Endodermal cell (in vitro differentiated cells): Measurements from ENCODE around the gene CHGA. TPM values are rescaled to one million over a fixed set of nuclear protein-coding genes. Genes with fewer than 3 reads are reported as not detected.

Experiments
- DNase-seq: peaks from one replicate; pipeline ENCODE4 v3.0.0-alpha.2; 2017
- H3K27ac ChIP-seq: 2 replicates; pipeline ENCODE4 v1.5.1; 2013; ENCODE audit warnings: mild to moderate bottlenecking, low read depth, low read length, moderate library complexity
- H3K27me3 ChIP-seq: 2 replicates; pipeline ENCODE4 v1.6.1; 2013; ENCODE audit warnings: mild to moderate bottlenecking, low read length, moderate library complexity; ENCODE audit not compliant: insufficient read depth, control insufficient read depth, poor library complexity, severe bottlenecking
- H3K36me3 ChIP-seq: 2 replicates; pipeline ENCODE4 v1.7.0; 2013; ENCODE audit warnings: mild to moderate bottlenecking, low read length, moderate library complexity; ENCODE audit not compliant: control insufficient read depth, insufficient read depth
- H3K4me1 ChIP-seq: one replicate; pipeline ENCODE4 v1.7.0; 2013; ENCODE audit warnings: low read length; ENCODE audit not compliant: control insufficient read depth, insufficient read depth
- H3K4me3 ChIP-seq: 2 replicates; pipeline ENCODE4 v1.5.1; 2013; ENCODE audit warnings: mild to moderate bottlenecking, low read length, moderate library complexity
- H3K9ac ChIP-seq: 2 replicates; pipeline ENCODE4 v1.6.1; 2013; ENCODE audit warnings: mild to moderate bottlenecking, low read length, moderate library complexity; ENCODE audit not compliant: poor library complexity, severe bottlenecking; ENCODE audit errors: extremely low read depth
- H3K9me3 ChIP-seq: 2 replicates; pipeline ENCODE4 v1.6.1; 2013; ENCODE audit warnings: mild to moderate bottlenecking, low read length, moderate library complexity; ENCODE audit not compliant: control insufficient read depth
- H3K27ac Mint-ChIP-seq: 2 replicates; pipeline ENCODE4 v1.8.0; 2020; ENCODE audit warnings: mixed read lengths
- H3K27me3 Mint-ChIP-seq: 2 replicates; pipeline ENCODE4 v1.8.0; 2021; ENCODE audit warnings: mild to moderate bottlenecking, mixed read lengths; ENCODE audit not compliant: insufficient read depth
- H3K36me3 Mint-ChIP-seq: 2 replicates; pipeline ENCODE4 v1.8.0; 2020; ENCODE audit warnings: low read depth, mixed read lengths
- H3K4me1 Mint-ChIP-seq: 2 replicates; pipeline ENCODE4 v1.8.0; 2020; ENCODE audit warnings: mixed read lengths
- H3K4me3 Mint-ChIP-seq: 2 replicates; pipeline ENCODE4 v1.8.0; 2020; ENCODE audit warnings: mild to moderate bottlenecking, moderate library complexity, mixed read lengths
- H3K9me3 Mint-ChIP-seq: 2 replicates; pipeline ENCODE4 v1.8.0; 2020; ENCODE audit warnings: mild to moderate bottlenecking, mixed read lengths
- WGBS, 2 experiments: methylation state at CpG; one replicate each; pipeline versions ENCODE4 v1.1.5 to v1.1.7; 2013; ENCODE audit warnings: missing lambda C conversion rate in 2 of 2, mixed read lengths in 1 of 2; ENCODE audit not compliant: insufficient coverage in 1 of 2, insufficient read length in 1 of 2; 5-methylcytosine and 5-hydroxymethylcytosine counted together
- total RNA-seq, 2 donors: library from RNA; stranded (reverse); fragmentation: NEBNext Ultra II Directional in 1 of 2; extraction: Animal tissue kit (Norgen Biotek cat#: 25700) in 1 of 2; gene quantifications; 2 replicates in 1 of 2; 3 replicates in 1 of 2; pipeline ENCODE4 v1.2.1, GENCODE V29; 2021
- TF ChIP-seq, protein P1 (sequence below): fragments of 200-600 bp; sonication (generic); conservative IDR thresholded peaks from 2 replicates; pipeline ENCODE4 v1.5.0; 2021; ENCODE audit warnings: antibody characterized with exemption, mild to moderate bottlenecking

CHGA gene
- total RNA-seq, 2 donors from 2014 or later: 4.6 TPM

DNA sequence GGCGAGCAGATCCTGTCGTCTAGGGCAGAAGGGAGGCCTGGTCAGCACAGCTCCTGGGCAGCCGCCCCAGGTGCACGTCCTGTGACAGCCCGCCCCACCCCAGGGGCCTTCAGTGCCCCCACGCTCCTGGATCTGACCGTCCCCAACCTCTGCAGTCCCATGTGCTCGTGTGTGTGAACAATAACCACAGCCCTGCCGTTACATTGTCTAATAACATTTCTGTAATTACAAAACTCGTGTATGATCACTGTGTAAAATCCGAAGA is 39.8 kb downstream of the CHGA start:
- H3K4me1 Mint-ChIP-seq: peaks cover 13% of the 10 kb centered on the region
- H3K27me3 Mint-ChIP-seq: no peaks in the 10 kb centered on the region
- no peaks in the 10 kb centered on the region for H3K4me1 ChIP-seq
- peaks cover 9% of the 10 kb centered on the region for H3K9me3 ChIP-seq
- no peaks in the 10 kb centered on the region for H3K27me3 ChIP-seq
- peaks cover 14% of the 10 kb centered on the region for H3K9me3 Mint-ChIP-seq
- DNase-seq: no peak
- no peaks in the 10 kb centered on the region for H3K36me3 ChIP-seq
- H3K4me3 ChIP-seq: no peak overlapping the region
- 94 to 99% methylated on average over 8 to 11 of the region's 11 CpGs for WGBS, 2 experiments
- TF ChIP-seq, protein P1, sequence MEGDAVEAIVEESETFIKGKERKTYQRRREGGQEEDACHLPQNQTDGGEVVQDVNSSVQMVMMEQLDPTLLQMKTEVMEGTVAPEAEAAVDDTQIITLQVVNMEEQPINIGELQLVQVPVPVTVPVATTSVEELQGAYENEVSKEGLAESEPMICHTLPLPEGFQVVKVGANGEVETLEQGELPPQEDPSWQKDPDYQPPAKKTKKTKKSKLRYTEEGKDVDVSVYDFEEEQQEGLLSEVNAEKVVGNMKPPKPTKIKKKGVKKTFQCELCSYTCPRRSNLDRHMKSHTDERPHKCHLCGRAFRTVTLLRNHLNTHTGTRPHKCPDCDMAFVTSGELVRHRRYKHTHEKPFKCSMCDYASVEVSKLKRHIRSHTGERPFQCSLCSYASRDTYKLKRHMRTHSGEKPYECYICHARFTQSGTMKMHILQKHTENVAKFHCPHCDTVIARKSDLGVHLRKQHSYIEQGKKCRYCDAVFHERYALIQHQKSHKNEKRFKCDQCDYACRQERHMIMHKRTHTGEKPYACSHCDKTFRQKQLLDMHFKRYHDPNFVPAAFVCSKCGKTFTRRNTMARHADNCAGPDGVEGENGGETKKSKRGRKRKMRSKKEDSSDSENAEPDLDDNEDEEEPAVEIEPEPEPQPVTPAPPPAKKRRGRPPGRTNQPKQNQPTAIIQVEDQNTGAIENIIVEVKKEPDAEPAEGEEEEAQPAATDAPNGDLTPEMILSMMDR: no peak
- no peak overlapping the region for H3K4me3 Mint-ChIP-seq
- no peak overlapping the region for H3K27ac Mint-ChIP-seq
- no peak overlapping the region for H3K27ac ChIP-seq
- H3K9ac ChIP-seq: no peak overlapping the region
- peaks cover 9% of the 10 kb centered on the region for H3K36me3 Mint-ChIP-seq

DNA sequence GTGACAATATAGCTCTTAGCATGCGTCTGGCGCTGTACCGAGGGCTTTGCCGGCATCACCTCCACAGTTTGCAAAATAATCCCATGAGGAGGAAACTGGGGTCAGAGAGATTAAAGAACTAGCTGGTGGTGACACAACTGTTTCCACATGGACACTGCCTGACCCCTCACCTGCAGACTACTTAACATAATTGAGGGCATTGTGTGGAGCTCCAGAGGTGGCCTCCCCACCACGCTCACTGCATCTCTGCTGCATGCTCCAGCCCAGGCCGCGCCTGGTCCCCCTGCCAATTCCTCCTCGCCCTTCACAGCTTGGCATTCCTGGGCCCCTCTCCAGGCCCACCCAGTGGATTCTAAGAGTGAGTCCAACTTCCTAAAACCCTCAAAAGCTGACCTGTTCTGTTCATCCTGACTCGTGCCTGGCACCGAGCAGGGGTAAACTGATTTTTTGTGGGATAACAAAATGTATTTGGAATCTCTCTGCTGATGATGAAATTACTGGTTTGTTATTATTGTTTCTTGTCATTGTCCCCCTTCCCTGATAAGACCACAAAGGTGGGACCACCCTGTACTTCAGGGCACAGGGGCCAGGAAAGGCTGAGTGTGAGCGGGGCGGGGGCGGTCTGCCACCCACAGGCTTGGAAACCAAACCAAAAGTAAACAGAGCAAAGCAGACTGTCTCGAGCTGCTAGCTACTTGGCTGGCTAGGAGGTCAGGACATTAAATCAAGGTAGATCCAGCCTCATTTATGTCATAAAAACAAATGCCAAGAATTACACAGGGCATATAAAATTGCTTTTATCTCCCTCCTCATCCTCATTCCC is 40.6 kb downstream of the CHGA start:
- H3K4me1 ChIP-seq: no peaks in the 10 kb centered on the region
- 86 to 88% methylated on average over 9 to 14 of the region's 14 CpGs for WGBS, 2 experiments
- no peak overlapping the region for H3K4me3 ChIP-seq
- no peak overlapping the region for H3K27ac ChIP-seq
- Mint-ChIP-seq H3K36me3 (peaks cover 10% of the 10 kb centered on the region), H3K9me3 (peaks cover 15% of the 10 kb centered on the region), H3K4me3 (no peak overlapping the region), H3K27ac (no peak overlapping the region), H3K27me3 (no peaks in the 10 kb centered on the region), H3K4me1 (peaks cover 13% of the 10 kb centered on the region)
- no peak overlapping the region for H3K9ac ChIP-seq
- TF ChIP-seq, protein P1: no peak
- no peaks in the 10 kb centered on the region for H3K27me3 ChIP-seq
- H3K9me3 ChIP-seq: peaks cover 9% of the 10 kb centered on the region
- H3K36me3 ChIP-seq: no peaks in the 10 kb centered on the region
- no peak for DNase-seq

DNA sequence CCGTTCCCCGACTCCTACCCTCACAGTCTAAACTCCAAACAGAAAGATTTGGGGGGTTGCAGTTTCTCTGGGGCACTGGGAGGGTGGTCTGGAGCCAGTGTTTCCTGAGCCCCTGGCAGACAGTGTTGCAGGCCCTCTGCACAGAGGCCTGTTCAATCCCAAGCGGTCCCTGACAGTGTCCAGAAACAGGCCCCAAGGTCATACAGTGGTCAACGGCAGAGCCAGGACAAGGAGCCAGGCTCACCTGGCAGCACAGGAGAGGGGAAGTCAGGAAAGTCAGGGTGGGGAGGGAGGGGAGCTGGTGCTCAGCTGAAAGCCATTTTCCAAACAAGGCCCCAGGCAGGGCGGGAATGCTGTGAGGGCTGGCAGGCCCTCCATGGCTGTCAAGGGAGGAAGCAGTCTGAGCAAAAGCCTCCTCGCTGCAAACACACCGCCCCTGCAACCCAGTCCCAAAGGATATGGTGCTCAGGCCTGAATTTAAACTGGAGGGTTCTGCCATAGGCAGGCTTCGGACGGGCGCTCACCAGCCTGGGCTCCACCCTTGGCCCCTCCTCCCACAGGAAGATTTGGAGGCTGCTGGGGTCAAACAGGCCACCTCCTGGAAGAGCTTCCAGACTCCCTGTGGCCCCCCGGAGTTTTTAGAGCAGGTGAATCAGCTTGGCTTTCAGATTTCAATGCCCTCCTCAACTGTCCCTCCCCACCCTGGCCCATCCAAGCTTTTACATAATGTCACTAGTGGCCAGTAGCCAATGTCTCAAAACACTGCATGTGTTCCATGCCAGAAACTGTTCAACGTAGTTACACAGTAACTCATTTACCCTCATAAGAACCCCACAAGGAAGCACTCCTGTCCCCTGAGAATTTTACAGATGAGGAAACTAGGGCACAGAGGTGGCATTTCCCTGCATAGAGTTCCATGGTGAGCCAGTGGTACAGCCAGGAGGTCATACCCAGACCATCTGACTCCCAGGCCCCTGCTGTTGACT is 41.5 kb downstream of the CHGA start:
- peaks cover 10% of the 10 kb centered on the region for H3K36me3 Mint-ChIP-seq
- Histone ChIP-seq H3K9me3 (peaks cover 9% of the 10 kb centered on the region), H3K27ac (no peak overlapping the region), H3K4me1 (no peaks in the 10 kb centered on the region), H3K9ac (no peak overlapping the region), H3K4me3 (no peak overlapping the region), H3K36me3 (no peaks in the 10 kb centered on the region), H3K27me3 (no peaks in the 10 kb centered on the region)
- H3K4me3 Mint-ChIP-seq: no peak overlapping the region
- no peaks in the 10 kb centered on the region for H3K27me3 Mint-ChIP-seq
- 94 to 96% methylated on average over 9 to 12 of the region's 12 CpGs for WGBS, 2 experiments
- peaks cover 13% of the 10 kb centered on the region for H3K4me1 Mint-ChIP-seq
- DNase-seq: no peak
- H3K9me3 Mint-ChIP-seq: peaks cover 15% of the 10 kb centered on the region
- no peak overlapping the region for H3K27ac Mint-ChIP-seq
- TF ChIP-seq, protein P1: no peak
